Measurements from ENCODE around the gene OASL. TPM values are rescaled to one million over a fixed set of nuclear protein-coding genes. Genes with fewer than 3 reads are reported as not detected.

OASL gene
- total RNA-seq, 2 experiments from 2014 or later, result 29.2 to 33.5 TPM

DNA sequence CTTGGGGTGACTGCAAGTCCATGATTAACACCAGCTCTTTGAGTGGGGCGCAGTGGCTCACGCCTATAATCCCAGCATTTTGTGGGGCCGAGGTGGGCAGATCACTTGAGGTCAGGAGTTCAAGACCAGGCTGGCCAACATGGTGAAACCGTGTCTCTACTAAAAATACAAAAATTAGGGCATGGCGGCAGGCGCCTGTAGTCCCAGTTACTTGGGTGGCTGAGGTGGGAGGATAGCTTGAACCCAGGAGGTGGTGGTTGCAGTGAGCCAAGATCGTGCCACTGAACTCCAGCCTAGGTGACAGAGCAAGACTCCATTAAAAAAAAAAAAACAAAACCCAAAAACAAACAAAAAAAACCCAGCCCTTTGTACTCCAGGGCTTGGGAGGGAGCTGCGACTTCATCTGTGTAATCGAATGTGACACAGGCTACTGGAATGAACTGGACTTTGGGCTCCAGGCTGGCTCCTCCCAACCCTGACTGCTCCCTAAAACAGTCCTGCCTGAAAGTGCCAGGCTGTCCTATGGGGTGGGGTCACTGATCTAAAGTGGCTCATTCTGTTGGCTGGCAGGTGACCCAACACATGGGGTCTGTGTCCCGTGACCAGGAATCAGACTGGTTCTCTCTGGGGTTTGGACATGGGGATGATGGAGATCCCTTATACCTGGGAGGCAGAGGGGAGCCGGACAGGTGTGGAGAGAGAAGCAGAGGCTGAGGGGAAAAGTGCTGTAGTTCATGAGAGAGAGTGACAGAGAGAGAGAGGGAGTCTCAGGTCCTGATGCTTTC, 13.4 kb downstream of the OASL start:
- no peaks in the 10 kb centered on the region for H3K9me3 Mint-ChIP-seq (ENCODE audit: insufficient read depth)
- H3K27me3 Mint-ChIP-seq (ENCODE audit: low read depth), result no peaks in the 10 kb centered on the region
- no peak overlapping the region for H3K4me3 Mint-ChIP-seq
- DNase-seq, result no peak
- ChIA-PET POLR2A (interaction anchor here (1.7 kb wide), 1 partner anchor 34 kb away, joined by 4 read pairs; no protein-coding TSS in a partner anchor), CTCF (interaction anchor here (1.1 to 1.9 kb wide), 2 partner anchors 20 to 35 kb away, joined by 4 to 13 read pairs; no protein-coding TSS in a partner anchor)
- H3K36me3 Mint-ChIP-seq (ENCODE audit: low read depth), result peaks cover 58% of the 10 kb centered on the region
- no peak overlapping the region for H3K27ac Mint-ChIP-seq
- no peak for ATAC-seq
- peaks cover 6% of the 10 kb centered on the region for H3K4me1 Mint-ChIP-seq (ENCODE audit: low read depth)

DNA sequence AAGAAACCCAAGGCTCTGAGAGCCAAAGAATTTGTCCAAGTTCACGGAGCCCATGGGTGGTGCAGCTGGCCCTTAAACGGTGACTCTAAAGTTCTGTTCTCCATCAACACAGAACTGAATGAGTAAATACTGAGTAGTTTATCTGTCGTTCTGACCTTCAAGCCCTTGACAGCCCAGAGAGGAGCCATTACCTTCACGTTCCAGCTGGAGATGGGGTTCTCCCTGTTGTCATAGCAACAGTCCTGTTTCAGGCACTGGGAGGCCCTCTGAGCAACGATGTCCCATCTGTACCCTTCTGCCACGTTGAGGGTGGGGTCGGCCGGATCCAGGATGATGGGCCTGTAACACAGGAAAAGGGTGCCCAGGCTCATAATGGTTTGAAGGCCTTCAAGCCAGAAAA, 15.2 kb downstream of the OASL start:
- ATAC-seq, result no peak
- Mint-ChIP-seq H3K36me3 (ENCODE audit: low read depth) (peaks cover 64% of the 10 kb centered on the region), H3K4me3 (no peak overlapping the region), H3K4me1 (ENCODE audit: low read depth) (peaks cover 4% of the 10 kb centered on the region), H3K9me3 (ENCODE audit: insufficient read depth) (no peaks in the 10 kb centered on the region), H3K27me3 (ENCODE audit: low read depth) (no peaks in the 10 kb centered on the region), H3K27ac (no peak overlapping the region)
- ChIA-PET POLR2A (interaction anchor here (1.3 kb wide), 1 partner anchor 36 kb away, joined by 3 read pairs; no protein-coding TSS in a partner anchor), CTCF (no interaction called here)
- DNase-seq, result no peak

DNA sequence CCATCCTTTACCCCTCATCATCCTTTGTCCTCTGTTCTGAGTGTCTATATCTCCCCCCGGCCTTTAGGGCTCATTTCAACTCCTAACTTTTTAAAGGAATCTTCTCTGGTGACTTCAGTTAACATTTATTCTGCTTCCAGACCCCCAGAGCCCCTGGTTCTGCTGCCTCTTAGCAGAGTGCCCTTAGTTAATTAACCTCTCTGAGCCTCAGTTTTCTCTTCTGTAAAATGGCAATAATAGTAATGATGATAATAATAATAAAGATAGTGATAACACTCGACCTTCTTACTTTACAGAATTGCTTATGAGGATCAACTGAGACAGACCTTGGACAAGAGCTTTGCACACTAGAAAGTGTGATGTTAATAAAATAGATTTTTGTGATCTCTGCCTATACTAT, 16.3 kb downstream of the OASL start:
- H3K4me1 Mint-ChIP-seq (ENCODE audit: low read depth), result no peaks in the 10 kb centered on the region
- peaks cover 58% of the 10 kb centered on the region for H3K36me3 Mint-ChIP-seq (ENCODE audit: low read depth)
- H3K27me3 Mint-ChIP-seq (ENCODE audit: low read depth), result no peaks in the 10 kb centered on the region
- DNase-seq (no peak), ATAC-seq (no peak)
- ChIA-PET POLR2A (interaction anchor here (1.3 kb wide), 1 partner anchor 37 kb away, joined by 3 read pairs; no protein-coding TSS in a partner anchor), CTCF (no interaction called here)
- H3K9me3 Mint-ChIP-seq (ENCODE audit: insufficient read depth), result no peaks in the 10 kb centered on the region
- H3K4me3 Mint-ChIP-seq, result no peak overlapping the region
- no peak overlapping the region for H3K27ac Mint-ChIP-seq

GRCh38 chr12:121021754-121022153, 17.3 kb downstream of the OASL start:
- POLR2A ChIA-PET, result interaction anchor here (1.3 kb wide), 1 partner anchor 38 kb away, joined by 3 read pairs; no protein-coding TSS in a partner anchor
- Mint-ChIP-seq H3K4me3 (no peak overlapping the region), H3K27me3 (ENCODE audit: low read depth) (no peaks in the 10 kb centered on the region), H3K9me3 (ENCODE audit: insufficient read depth) (no peaks in the 10 kb centered on the region), H3K4me1 (ENCODE audit: low read depth) (no peaks in the 10 kb centered on the region), H3K27ac (no peak overlapping the region), H3K36me3 (ENCODE audit: low read depth) (peaks cover 48% of the 10 kb centered on the region)
- CTCF ChIA-PET, result no interaction called here
- DNase-seq, result no peak
- no peak for ATAC-seq

- no peaks in the 10 kb centered on the region for H3K9me3 Mint-ChIP-seq (ENCODE audit: insufficient read depth)
These were observed 20.0 kb downstream of the OASL start for GRCh38 chr12:121018860-121019617.

GRCh38 chr12:121017966-121018491, 21.0 kb downstream of the OASL start:
- no peak overlapping the region for H3K27ac Mint-ChIP-seq
- H3K27me3 Mint-ChIP-seq (ENCODE audit: low read depth), result no peaks in the 10 kb centered on the region
- no peak for DNase-seq
- no peaks in the 10 kb centered on the region for H3K9me3 Mint-ChIP-seq (ENCODE audit: insufficient read depth)
- peaks cover 21% of the 10 kb centered on the region for H3K4me1 Mint-ChIP-seq (ENCODE audit: low read depth)
- CTCF ChIA-PET, result interaction anchor here (0.7 to 1.5 kb wide), 4 partner anchors 13 to 41 kb away, joined by 3 to 5 read pairs (median 4); partner anchors contain the start of gene OASL
- H3K36me3 Mint-ChIP-seq (ENCODE audit: low read depth), result peaks cover 24% of the 10 kb centered on the region
- ATAC-seq, result no peak
- POLR2A ChIA-PET, result interaction anchor here (0.5 kb wide), 1 partner anchor 111 kb away, joined by 4 read pairs; no protein-coding TSS in a partner anchor
- H3K4me3 Mint-ChIP-seq, result no peak overlapping the region

More at GRCh38 chr12:121018860-121019617, 20.0 kb downstream of the OASL start:
- ChIA-PET CTCF (interaction anchor here (1.5 kb wide), 1 partner anchor 40 kb away, joined by 5 read pairs; no protein-coding TSS in a partner anchor), POLR2A (interaction anchor here (0.6 kb wide), 1 partner anchor 1204 kb away, joined by 4 read pairs; no protein-coding TSS in a partner anchor)
- Mint-ChIP-seq H3K4me1 (ENCODE audit: low read depth) (peaks cover 18% of the 10 kb centered on the region), H3K4me3 (no peak overlapping the region), H3K36me3 (ENCODE audit: low read depth) (peaks cover 29% of the 10 kb centered on the region), H3K27me3 (ENCODE audit: low read depth) (no peaks in the 10 kb centered on the region), H3K27ac (no peak overlapping the region)
- ATAC-seq, result no peak
- DNase-seq, result no peak

DNA sequence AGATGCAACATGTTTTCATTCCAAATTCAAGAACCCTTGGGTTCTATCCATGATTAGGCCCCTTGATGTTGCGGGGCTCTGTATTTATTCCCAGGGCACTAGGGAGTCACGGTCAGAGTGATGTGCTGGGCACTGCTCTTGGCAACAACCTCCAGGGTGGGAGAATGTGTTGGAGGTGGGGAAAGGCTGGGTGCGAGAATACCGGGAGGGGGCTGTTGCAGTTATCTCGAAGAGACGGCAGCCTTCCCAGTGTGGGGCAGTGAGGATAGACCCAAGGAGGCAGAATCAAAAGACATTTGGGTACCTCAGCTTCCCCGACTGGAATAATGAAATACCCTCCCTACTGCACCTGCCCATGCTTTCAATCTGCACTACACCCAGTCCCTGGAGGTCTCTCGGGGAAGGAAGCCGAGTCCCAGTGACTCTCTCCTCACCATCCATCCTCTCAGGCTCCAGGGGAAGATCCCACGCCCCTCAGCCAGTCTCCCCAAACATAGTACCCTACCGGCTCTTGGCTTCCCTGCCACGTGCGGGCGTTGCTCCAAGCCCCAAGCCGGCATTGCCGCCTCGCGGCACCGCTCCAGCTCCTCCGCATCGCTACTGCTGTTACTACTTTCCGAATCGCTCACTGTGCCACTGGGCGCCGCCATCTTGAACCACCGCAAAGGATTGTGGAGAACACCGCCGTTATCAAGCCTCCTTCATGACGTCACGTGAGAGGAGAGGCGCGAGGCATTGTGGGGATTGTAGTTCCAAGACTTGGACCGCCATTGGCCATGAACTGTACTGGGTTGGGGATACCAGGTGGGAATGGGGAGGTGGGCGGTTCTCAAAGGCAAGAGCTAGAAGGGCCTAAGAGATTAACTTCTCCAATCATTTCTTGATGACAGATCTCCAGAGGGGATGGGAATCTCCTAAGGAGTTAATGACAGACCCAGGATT, 22.9 kb downstream of the OASL start, which contains the start of gene C12orf43:
Gene C12orf43 (minus strand): TSS at position 663 of the 942 bp plus-strand sequence. CDS start 13 bp downstream, at position 650.
- peak within 1 kb of the TSS; percentile 86 for H3K4me3 Mint-ChIP-seq
- peaks cover 21% of the 10 kb centered on the region for H3K4me1 Mint-ChIP-seq (ENCODE audit: low read depth)
- peak within 1 kb of the TSS; percentile 91 for H3K27ac Mint-ChIP-seq
- peak; percentile 97 for DNase-seq
- ATAC-seq, result peak; percentile 97
- H3K36me3 Mint-ChIP-seq (ENCODE audit: low read depth), result peaks cover 27% of the 10 kb centered on the region
- POLR2A ChIA-PET, result interaction anchor here (1.5 to 2.0 kb wide), 2 partner anchors 23 to 44 kb away, joined by 4 to 5 read pairs; partner anchors contain the start of gene OASL
- CTCF ChIA-PET, result interaction anchor here (1.0 to 1.7 kb wide), 4 partner anchors 11 to 44 kb away, joined by 3 to 7 read pairs (median 4); no protein-coding TSS in a partner anchor
- no peaks in the 10 kb centered on the region for H3K9me3 Mint-ChIP-seq (ENCODE audit: insufficient read depth)
- H3K27me3 Mint-ChIP-seq (ENCODE audit: low read depth), result no peaks in the 10 kb centered on the region

GRCh38 chr12:121013715-121014114, 25.3 kb downstream of the OASL start:
- Mint-ChIP-seq H3K4me3 (no peak overlapping the region), H3K36me3 (ENCODE audit: low read depth) (peaks cover 22% of the 10 kb centered on the region), H3K9me3 (ENCODE audit: insufficient read depth) (no peaks in the 10 kb centered on the region), H3K4me1 (ENCODE audit: low read depth) (peaks cover 21% of the 10 kb centered on the region), H3K27me3 (ENCODE audit: low read depth) (no peaks in the 10 kb centered on the region), H3K27ac (no peak overlapping the region)
- no peak for ATAC-seq
- POLR2A ChIA-PET, result interaction anchor here (0.6 kb wide), 1 partner anchor 10 kb away, joined by 3 read pairs; no protein-coding TSS in a partner anchor
- CTCF ChIA-PET, result interaction anchor here (0.8 to 1.2 kb wide), 2 partner anchors 29 to 365 kb away, joined by 3 read pairs; no protein-coding TSS in a partner anchor
- DNase-seq, result no peak

GRCh38 chr12:121011820-121012219, 27.2 kb downstream of the OASL start:
- ChIA-PET POLR2A (no interaction called here), CTCF (interaction anchor here (2.5 kb wide), 1 partner anchor 48 kb away, joined by 9 read pairs; no protein-coding TSS in a partner anchor)
- Mint-ChIP-seq H3K4me3 (no peak overlapping the region), H3K27ac (no peak overlapping the region), H3K27me3 (ENCODE audit: low read depth) (no peaks in the 10 kb centered on the region), H3K36me3 (ENCODE audit: low read depth) (peaks cover 33% of the 10 kb centered on the region), H3K4me1 (ENCODE audit: low read depth) (peaks cover 21% of the 10 kb centered on the region), H3K9me3 (ENCODE audit: insufficient read depth) (no peaks in the 10 kb centered on the region)
- DNase-seq (no peak), ATAC-seq (no peak)

DNA sequence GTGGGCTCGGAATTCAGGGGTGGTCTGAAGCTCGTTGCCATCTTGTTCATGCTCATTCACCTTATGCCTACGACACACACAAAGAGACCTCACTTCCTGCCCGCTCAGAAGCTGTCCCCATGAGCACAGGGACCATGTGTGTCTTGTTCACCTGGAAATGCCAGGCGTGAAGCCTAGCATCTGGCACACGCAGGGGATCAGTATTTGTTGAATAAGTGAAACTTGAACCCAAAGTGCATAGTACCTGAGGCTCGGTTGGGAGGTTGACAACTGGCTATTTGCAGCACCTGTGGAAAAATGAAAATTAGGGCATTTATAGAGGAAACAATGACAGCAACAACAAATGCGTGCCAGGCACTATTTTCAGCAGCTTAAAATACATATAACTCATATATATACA, 28.2 kb downstream of the OASL start:
- H3K4me1 Mint-ChIP-seq (ENCODE audit: low read depth), result peaks cover 15% of the 10 kb centered on the region
- H3K4me3 Mint-ChIP-seq, result no peak overlapping the region
- no peaks in the 10 kb centered on the region for H3K27me3 Mint-ChIP-seq (ENCODE audit: low read depth)
- H3K27ac Mint-ChIP-seq, result no peak overlapping the region
- ATAC-seq (no peak), DNase-seq (no peak)
- H3K36me3 Mint-ChIP-seq (ENCODE audit: low read depth), result peaks cover 34% of the 10 kb centered on the region
- no peaks in the 10 kb centered on the region for H3K9me3 Mint-ChIP-seq (ENCODE audit: insufficient read depth)
- POLR2A ChIA-PET, result interaction anchor here (1.1 kb wide), 1 partner anchor 49 kb away, joined by 4 read pairs; no protein-coding TSS in a partner anchor
- CTCF ChIA-PET, result interaction anchor here (0.5 to 2.5 kb wide), 3 partner anchors 9 to 407 kb away, joined by 3 to 9 read pairs (median 4); no protein-coding TSS in a partner anchor

All from activated CD8-positive, alpha-beta T cell treated with anti-CD3 and anti-CD28 coated beads, Interleukin-2, amount 10 ng/mL, durations not matched to agents 7 days and 5 days (primary cell).